Measurements from ENCODE around the gene HEXB.

The HEXB gene

DNA sequence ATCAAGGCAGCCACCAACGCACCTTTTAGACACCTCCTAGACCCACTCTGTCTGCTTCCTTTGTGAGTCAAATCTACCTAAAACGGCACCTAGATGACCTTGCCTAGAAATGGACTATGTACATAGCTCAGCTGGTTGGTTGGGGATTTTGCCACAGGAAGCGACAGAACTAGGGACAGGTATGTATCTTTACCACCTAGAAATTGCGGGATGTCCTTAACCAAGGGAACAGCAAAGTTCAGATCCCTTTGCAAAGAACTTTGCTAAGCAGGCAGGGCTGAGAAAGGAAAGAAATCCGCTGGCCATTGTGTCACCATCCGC lies 42.5 kb upstream of the HEXB start:
- H3K27me3 ChIP-seq (ENCODE audit: insufficient read depth, low read length): peaks cover 34% of the 10 kb centered on the region
- H3K4me3 ChIP-seq (ENCODE audit: low read length): peak overlapping the region; percentile 93; the same call in 1 of the 2 replicates
- H3K36me3 ChIP-seq (ENCODE audit: insufficient read depth, low read length): peaks cover 8% of the 10 kb centered on the region; the same call in 1 of the 2 replicates
- H3K27ac ChIP-seq (ENCODE audit: low read depth, low read length): no peak overlapping the region
- H3K9ac ChIP-seq (ENCODE audit: low read depth, low read length): peak overlapping the region; percentile 69; the same call in 1 of the 2 replicates
- 71% methylated on average over 6 of the region's 6 CpGs for WGBS
- H3K9me3 ChIP-seq (ENCODE audit: insufficient read depth, low read depth, low read length): no peaks in the 10 kb centered on the region
- H3K4me1 ChIP-seq (ENCODE audit: insufficient read depth, low read length): peaks cover 7% of the 10 kb centered on the region; the same call in 1 of the 2 replicates

- Histone ChIP-seq H3K9ac (ENCODE audit: low read depth, low read length) (no peak overlapping the region), H3K4me1 (ENCODE audit: insufficient read depth, low read length) (peaks cover 7% of the 10 kb centered on the region; the same call in 1 of the 2 replicates), H3K27me3 (ENCODE audit: insufficient read depth, low read length) (peaks cover 34% of the 10 kb centered on the region), H3K27ac (ENCODE audit: low read depth, low read length) (no peak overlapping the region), H3K4me3 (ENCODE audit: low read length) (no peak overlapping the region), H3K36me3 (ENCODE audit: insufficient read depth, low read length) (peaks cover 2% of the 10 kb centered on the region; the same call in 1 of the 2 replicates), H3K9me3 (ENCODE audit: insufficient read depth, low read depth, low read length) (no peaks in the 10 kb centered on the region)
- 83% methylated on average over 4 of the region's 4 CpGs for WGBS
Observed at GRCh38 chr5:74643111-74643562, 41.9 kb upstream of the HEXB start.

DNA sequence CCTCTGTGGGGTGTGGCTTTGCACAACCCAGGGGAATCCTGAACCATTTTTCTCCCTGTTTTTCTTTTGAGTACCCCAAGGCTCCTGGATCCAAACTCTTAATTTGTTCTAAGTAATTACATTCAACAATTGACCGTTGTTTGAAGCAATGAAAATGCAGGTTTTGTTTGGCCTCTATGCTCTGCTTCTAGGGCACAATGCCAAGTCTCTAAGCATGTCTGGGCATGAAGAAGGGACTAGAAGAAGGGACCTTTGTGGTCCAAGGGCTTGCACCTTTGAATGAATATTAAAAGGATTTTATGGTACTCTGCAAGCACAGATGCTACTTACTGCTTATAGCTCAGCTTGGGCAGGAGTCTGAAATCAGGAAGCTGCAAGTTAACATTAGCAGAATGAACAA lies 37.9 kb upstream of the HEXB start:
- Histone ChIP-seq H3K4me1 (ENCODE audit: insufficient read depth, low read length) (peaks cover 6% of the 10 kb centered on the region; the same call in 1 of the 2 replicates), H3K9me3 (ENCODE audit: insufficient read depth, low read depth, low read length) (no peaks in the 10 kb centered on the region), H3K27me3 (ENCODE audit: insufficient read depth, low read length) (peaks cover 15% of the 10 kb centered on the region), H3K9ac (ENCODE audit: low read depth, low read length) (no peak overlapping the region), H3K27ac (ENCODE audit: low read depth, low read length) (no peak overlapping the region), H3K36me3 (ENCODE audit: insufficient read depth, low read length) (no peaks in the 10 kb centered on the region), H3K4me3 (ENCODE audit: low read length) (no peak overlapping the region)
- WGBS: 100% methylated on average over 1 of the region's 1 CpG

DNA sequence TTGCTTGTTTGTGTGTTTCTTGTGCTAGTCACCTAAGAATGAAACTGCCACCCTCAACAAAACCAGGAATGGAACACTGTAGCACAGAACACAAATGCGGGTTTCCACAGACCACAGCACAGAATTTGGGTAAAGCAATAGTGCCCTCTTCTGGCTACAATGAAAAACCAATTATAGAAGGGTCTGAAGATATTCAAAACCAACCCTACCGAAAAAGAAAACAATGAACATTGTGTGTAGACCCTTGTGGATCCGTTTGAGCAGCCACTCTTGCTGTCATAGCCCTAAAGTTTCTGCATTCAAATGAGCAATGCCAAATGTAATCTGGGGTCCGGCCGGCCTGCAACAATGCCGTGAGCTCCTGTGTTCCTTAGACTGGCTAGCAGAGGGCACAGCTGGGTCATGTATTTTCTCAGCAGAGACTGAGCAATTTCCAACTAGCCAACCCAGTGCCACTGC lies 36.2 kb upstream of the HEXB start:
- WGBS: 28% methylated on average over 6 of the region's 6 CpGs
- H3K4me3 ChIP-seq (ENCODE audit: low read length): no peak overlapping the region
- no peaks in the 10 kb centered on the region for H3K27me3 ChIP-seq (ENCODE audit: insufficient read depth, low read length)
- H3K36me3 ChIP-seq (ENCODE audit: insufficient read depth, low read length): no peaks in the 10 kb centered on the region
- H3K27ac ChIP-seq (ENCODE audit: low read depth, low read length): no peak overlapping the region
- no peaks in the 10 kb centered on the region for H3K9me3 ChIP-seq (ENCODE audit: insufficient read depth, low read depth, low read length)
- no peak overlapping the region for H3K9ac ChIP-seq (ENCODE audit: low read depth, low read length)
- no peaks in the 10 kb centered on the region for H3K4me1 ChIP-seq (ENCODE audit: insufficient read depth, low read length)

- no peaks in the 10 kb centered on the region for H3K27me3 ChIP-seq (ENCODE audit: insufficient read depth, low read length)
- H3K9ac ChIP-seq (ENCODE audit: low read depth, low read length): no peak overlapping the region
- no peaks in the 10 kb centered on the region for H3K9me3 ChIP-seq (ENCODE audit: insufficient read depth, low read depth, low read length)
- 54% methylated on average over 1 of the region's 1 CpG for WGBS
- H3K27ac ChIP-seq (ENCODE audit: low read depth, low read length): no peak overlapping the region
- H3K36me3 ChIP-seq (ENCODE audit: insufficient read depth, low read length): no peaks in the 10 kb centered on the region
- H3K4me3 ChIP-seq (ENCODE audit: low read length): no peak overlapping the region
- no peaks in the 10 kb centered on the region for H3K4me1 ChIP-seq (ENCODE audit: insufficient read depth, low read length)
Observed at GRCh38 chr5:74649421-74649973, 35.5 kb upstream of the HEXB start.

GRCh38 chr5:74651710-74652109 lies 33.3 kb upstream of the HEXB start:
- no peaks in the 10 kb centered on the region for H3K4me1 ChIP-seq (ENCODE audit: insufficient read depth, low read length)
- no peaks in the 10 kb centered on the region for H3K27me3 ChIP-seq (ENCODE audit: insufficient read depth, low read length)
- WGBS: 95% methylated on average over 3 of the region's 3 CpGs
- H3K4me3 ChIP-seq (ENCODE audit: low read length): no peak overlapping the region
- H3K9me3 ChIP-seq (ENCODE audit: insufficient read depth, low read depth, low read length): no peaks in the 10 kb centered on the region
- H3K9ac ChIP-seq (ENCODE audit: low read depth, low read length): no peak overlapping the region
- no peaks in the 10 kb centered on the region for H3K36me3 ChIP-seq (ENCODE audit: insufficient read depth, low read length)
- no peak overlapping the region for H3K27ac ChIP-seq (ENCODE audit: low read depth, low read length)

GRCh38 chr5:74652576-74652975 lies 32.5 kb upstream of the HEXB start:
- no peak overlapping the region for H3K27ac ChIP-seq (ENCODE audit: low read depth, low read length)
- no peaks in the 10 kb centered on the region for H3K36me3 ChIP-seq (ENCODE audit: insufficient read depth, low read length)
- WGBS: 85% methylated on average over 2 of the region's 3 CpGs
- H3K4me3 ChIP-seq (ENCODE audit: low read length): no peak overlapping the region
- H3K9me3 ChIP-seq (ENCODE audit: insufficient read depth, low read depth, low read length): no peaks in the 10 kb centered on the region
- H3K9ac ChIP-seq (ENCODE audit: low read depth, low read length): no peak overlapping the region
- H3K27me3 ChIP-seq (ENCODE audit: insufficient read depth, low read length): no peaks in the 10 kb centered on the region
- H3K4me1 ChIP-seq (ENCODE audit: insufficient read depth, low read length): no peaks in the 10 kb centered on the region

DNA sequence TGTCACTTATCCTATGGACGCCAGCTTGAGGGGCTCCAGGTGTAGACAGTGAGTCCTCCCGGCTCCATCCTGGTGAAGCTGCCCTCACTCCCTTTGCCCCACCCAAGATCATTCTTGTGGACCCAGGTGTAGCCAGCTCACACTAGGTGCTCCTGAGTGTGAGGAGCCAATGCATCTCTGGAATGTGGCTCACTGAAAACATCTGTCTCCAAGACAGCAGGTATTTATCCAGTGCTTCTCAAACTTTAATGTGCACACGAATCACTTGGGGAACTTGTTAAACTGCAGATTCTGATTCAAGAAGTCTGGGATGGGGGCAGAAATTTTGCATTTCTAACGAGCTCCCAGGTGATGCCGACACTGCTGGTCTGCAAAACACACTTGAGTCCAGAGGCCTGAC lies 31.0 kb upstream of the HEXB start:
- H3K4me1 ChIP-seq (ENCODE audit: insufficient read depth, low read length): no peaks in the 10 kb centered on the region
- no peak overlapping the region for H3K9ac ChIP-seq (ENCODE audit: low read depth, low read length)
- H3K4me3 ChIP-seq (ENCODE audit: low read length): no peak overlapping the region
- H3K9me3 ChIP-seq (ENCODE audit: insufficient read depth, low read depth, low read length): peaks cover 6% of the 10 kb centered on the region; the same call in 1 of the 2 replicates
- 88% methylated on average over 5 of the region's 5 CpGs for WGBS
- H3K27ac ChIP-seq (ENCODE audit: low read depth, low read length): no peak overlapping the region
- no peaks in the 10 kb centered on the region for H3K27me3 ChIP-seq (ENCODE audit: insufficient read depth, low read length)
- no peaks in the 10 kb centered on the region for H3K36me3 ChIP-seq (ENCODE audit: insufficient read depth, low read length)

DNA sequence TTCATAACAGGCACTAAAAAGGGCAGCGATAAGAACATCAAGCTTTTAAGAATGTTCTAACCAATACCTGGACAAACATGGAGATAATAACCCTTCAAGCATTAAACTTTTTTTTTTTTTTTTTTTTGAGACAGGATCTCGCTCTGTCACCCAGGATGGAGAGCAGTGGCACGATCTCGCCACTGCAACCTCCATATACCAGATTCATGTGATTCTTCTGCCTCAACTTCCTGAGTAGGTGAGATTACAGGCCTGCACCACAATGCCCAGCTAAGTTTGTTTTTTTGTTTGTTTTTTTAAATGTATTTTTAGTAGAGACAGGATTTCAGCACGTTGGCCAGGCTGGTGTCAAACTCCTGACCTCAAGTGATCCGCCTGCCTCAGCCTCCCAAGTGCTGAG lies 29.8 kb upstream of the HEXB start:
- H3K4me1 ChIP-seq (ENCODE audit: insufficient read depth, low read length): peaks cover 2% of the 10 kb centered on the region; the same call in 1 of the 2 replicates
- peaks cover 6% of the 10 kb centered on the region; the same call in 1 of the 2 replicates for H3K9me3 ChIP-seq (ENCODE audit: insufficient read depth, low read depth, low read length)
- H3K27me3 ChIP-seq (ENCODE audit: insufficient read depth, low read length): no peaks in the 10 kb centered on the region
- H3K36me3 ChIP-seq (ENCODE audit: insufficient read depth, low read length): no peaks in the 10 kb centered on the region
- H3K4me3 ChIP-seq (ENCODE audit: low read length): no peak overlapping the region
- H3K9ac ChIP-seq (ENCODE audit: low read depth, low read length): no peak overlapping the region
- WGBS: 90% methylated on average over 6 of the region's 6 CpGs
- no peak overlapping the region for H3K27ac ChIP-seq (ENCODE audit: low read depth, low read length)

GRCh38 chr5:74655716-74656115 lies 29.3 kb upstream of the HEXB start:
- no peak overlapping the region for H3K4me3 ChIP-seq (ENCODE audit: low read length)
- H3K27me3 ChIP-seq (ENCODE audit: insufficient read depth, low read length): no peaks in the 10 kb centered on the region
- H3K36me3 ChIP-seq (ENCODE audit: insufficient read depth, low read length): no peaks in the 10 kb centered on the region
- peaks cover 6% of the 10 kb centered on the region; the same call in 1 of the 2 replicates for H3K9me3 ChIP-seq (ENCODE audit: insufficient read depth, low read depth, low read length)
- peaks cover 3% of the 10 kb centered on the region; the same call in 1 of the 2 replicates for H3K4me1 ChIP-seq (ENCODE audit: insufficient read depth, low read length)
- H3K9ac ChIP-seq (ENCODE audit: low read depth, low read length): no peak overlapping the region
- no peak overlapping the region for H3K27ac ChIP-seq (ENCODE audit: low read depth, low read length)

DNA sequence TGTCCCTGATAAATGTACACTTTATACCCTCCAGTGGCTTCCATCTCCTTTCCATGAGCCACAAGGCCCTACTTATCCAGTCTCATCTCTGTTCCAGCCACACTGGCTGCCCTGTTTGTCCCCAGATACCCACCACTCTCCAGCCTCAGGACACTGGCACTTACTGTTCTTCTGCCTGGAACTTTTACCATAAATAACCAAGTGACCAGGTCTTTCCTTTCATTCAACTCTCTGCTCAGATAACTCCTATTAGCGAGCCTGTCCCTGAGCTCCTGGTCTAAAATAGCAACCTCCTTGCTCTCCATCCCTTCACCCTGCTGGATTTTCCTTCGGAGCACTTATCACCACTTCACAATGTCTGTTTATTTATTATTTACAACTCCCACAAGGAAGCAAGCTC lies 27.9 kb upstream of the HEXB start:
- 88% methylated on average over 2 of the region's 2 CpGs for WGBS
- H3K9me3 ChIP-seq (ENCODE audit: insufficient read depth, low read depth, low read length): peaks cover 6% of the 10 kb centered on the region; the same call in 1 of the 2 replicates
- no peaks in the 10 kb centered on the region for H3K36me3 ChIP-seq (ENCODE audit: insufficient read depth, low read length)
- no peak overlapping the region for H3K4me3 ChIP-seq (ENCODE audit: low read length)
- no peaks in the 10 kb centered on the region for H3K27me3 ChIP-seq (ENCODE audit: insufficient read depth, low read length)
- H3K9ac ChIP-seq (ENCODE audit: low read depth, low read length): no peak overlapping the region
- peaks cover 3% of the 10 kb centered on the region; the same call in 1 of the 2 replicates for H3K4me1 ChIP-seq (ENCODE audit: insufficient read depth, low read length)
- no peak overlapping the region for H3K27ac ChIP-seq (ENCODE audit: low read depth, low read length)

GRCh38 chr5:74659172-74659571 lies 25.9 kb upstream of the HEXB start:
- Histone ChIP-seq H3K4me3 (ENCODE audit: low read length) (no peak overlapping the region), H3K27me3 (ENCODE audit: insufficient read depth, low read length) (no peaks in the 10 kb centered on the region), H3K36me3 (ENCODE audit: insufficient read depth, low read length) (no peaks in the 10 kb centered on the region), H3K27ac (ENCODE audit: low read depth, low read length) (no peak overlapping the region), H3K9ac (ENCODE audit: low read depth, low read length) (no peak overlapping the region), H3K9me3 (ENCODE audit: insufficient read depth, low read depth, low read length) (peaks cover 6% of the 10 kb centered on the region; the same call in 1 of the 2 replicates), H3K4me1 (ENCODE audit: insufficient read depth, low read length) (peaks cover 3% of the 10 kb centered on the region; the same call in 1 of the 2 replicates)
- 95% methylated on average over 3 of the region's 3 CpGs for WGBS
